H9 (cell line): ENCODE results near the gene STARD4. TPM values are rescaled to one million over a fixed set of nuclear protein-coding genes. Genes with fewer than 3 reads are reported as not detected.

Experiments
- DNase-seq: peaks from one replicate; pipeline ENCODE4 v3.0.0-alpha.2; 2017
- H2AFZ ChIP-seq: one replicate; pipeline ENCODE4 v1.6.1; 2013; ENCODE audit warnings: mild to moderate bottlenecking, low read length, control low read depth, moderate library complexity
- H2AK5ac ChIP-seq: 2 replicates; pipeline ENCODE4 v1.6.1; 2013; ENCODE audit warnings: low read length, control low read depth, mixed read lengths; ENCODE audit not compliant: insufficient read length
- H2BK120ac ChIP-seq: one replicate; pipeline ENCODE4 v1.6.1; 2013; ENCODE audit warnings: low read depth, mild to moderate bottlenecking, low read length, control low read depth, inconsistent platforms; ENCODE audit not compliant: poor library complexity, severe bottlenecking
- H2BK12ac ChIP-seq: 2 replicates; pipeline ENCODE4 v1.6.1; 2013; ENCODE audit warnings: low read length, control low read depth, mixed read lengths, low read depth; ENCODE audit not compliant: insufficient read length
- H2BK15ac ChIP-seq: 2 replicates; pipeline ENCODE4 v1.6.1; 2013; ENCODE audit warnings: low read depth, low read length, control low read depth
- H2BK20ac ChIP-seq: one replicate; pipeline ENCODE4 v1.6.1; 2013; ENCODE audit warnings: low read depth, mild to moderate bottlenecking, low read length, control low read depth, inconsistent platforms; ENCODE audit not compliant: poor library complexity, severe bottlenecking
- H2BK5ac ChIP-seq: 2 replicates; pipeline ENCODE4 v1.6.1; 2013; ENCODE audit warnings: low read length, control low read depth, mixed read lengths; ENCODE audit not compliant: insufficient read length
- H3K14ac ChIP-seq: 2 replicates; pipeline ENCODE4 v1.6.1; 2013; ENCODE audit warnings: low read length, control low read depth; ENCODE audit not compliant: insufficient read depth
- H3K18ac ChIP-seq: 2 replicates; pipeline ENCODE4 v1.6.1; 2013; ENCODE audit warnings: low read depth, mild to moderate bottlenecking, mixed read lengths, low read length, control low read depth; ENCODE audit not compliant: insufficient read length
- H3K23ac ChIP-seq: 2 replicates; pipeline ENCODE4 v1.6.1; 2013; ENCODE audit warnings: low read length, control low read depth, mixed read lengths, low read depth; ENCODE audit not compliant: insufficient read length
- H3K23me2 ChIP-seq: 2 replicates; pipeline ENCODE4 v1.6.1; 2013; ENCODE audit warnings: low read depth, mild to moderate bottlenecking, mixed read lengths, low read length, control low read depth; ENCODE audit not compliant: insufficient read length, poor library complexity, severe bottlenecking
- H3K27ac ChIP-seq: 2 replicates; pipeline ENCODE4 v1.5.1; 2013; ENCODE audit warnings: low read length, control low read depth, mixed read lengths, low read depth; ENCODE audit not compliant: insufficient read length
- H3K27me3 ChIP-seq: 2 replicates; pipeline ENCODE4 v1.6.1; 2013; ENCODE audit warnings: low read length, control low read depth, inconsistent platforms; ENCODE audit not compliant: insufficient read depth
- H3K4ac ChIP-seq: 2 replicates; pipeline ENCODE4 v1.6.1; 2013; ENCODE audit warnings: low read depth, mild to moderate bottlenecking, control low read depth, inconsistent platforms, low read length, moderate library complexity
- H3K4me1 ChIP-seq: 2 replicates; pipeline ENCODE4 v1.6.1; 2013; ENCODE audit warnings: low read length, control low read depth, inconsistent platforms; ENCODE audit not compliant: insufficient read depth
- H3K4me2 ChIP-seq: 2 replicates; pipeline ENCODE4 v1.6.1; 2013; ENCODE audit warnings: low read length, control low read depth, mixed read lengths; ENCODE audit not compliant: insufficient read length, insufficient read depth
- H3K56ac ChIP-seq: 2 replicates; pipeline ENCODE4 v1.6.1; 2013; ENCODE audit warnings: low read depth, mild to moderate bottlenecking, mixed read lengths, low read length, control low read depth; ENCODE audit not compliant: insufficient read length
- H3K79me1 ChIP-seq: 2 replicates; pipeline ENCODE4 v1.6.1; 2013; ENCODE audit warnings: low read depth, mild to moderate bottlenecking, moderate library complexity, low read length, control low read depth, inconsistent platforms; ENCODE audit not compliant: insufficient read depth, poor library complexity, severe bottlenecking
- H3K79me2 ChIP-seq: 2 replicates; pipeline ENCODE4 v1.6.1; 2013; ENCODE audit warnings: low read length, control low read depth, inconsistent platforms; ENCODE audit not compliant: insufficient read depth
- H3K9ac ChIP-seq: 2 replicates; pipeline ENCODE4 v1.6.1; 2013; ENCODE audit warnings: low read length, control low read depth, mixed read lengths; ENCODE audit not compliant: insufficient read length; ENCODE audit errors: extremely low read depth
- H3K9me3 ChIP-seq: one replicate; pipeline ENCODE4 v1.6.1; 2013; ENCODE audit warnings: low read depth, low read length, inconsistent platforms; ENCODE audit not compliant: control insufficient read depth
- H3T11ph ChIP-seq: one replicate; pipeline ENCODE4 v1.6.1; 2013; ENCODE audit warnings: mild to moderate bottlenecking, low read length, control low read depth, inconsistent platforms
- H4K20me1 ChIP-seq: one replicate; pipeline ENCODE4 v1.6.1; 2013; ENCODE audit not compliant: control insufficient read depth, insufficient read length, insufficient read depth
- H4K5ac ChIP-seq: 2 replicates; pipeline ENCODE4 v1.6.1; 2013; ENCODE audit warnings: low read depth, mild to moderate bottlenecking, mixed read lengths, low read length, control low read depth; ENCODE audit not compliant: insufficient read length
- H4K8ac ChIP-seq: replicated peaks from 2 replicates; pipeline ENCODE4 v1.6.1; 2013; ENCODE audit warnings: low read length, control low read depth, mixed read lengths, low read depth; ENCODE audit not compliant: insufficient read length
- H4K91ac ChIP-seq: 2 replicates; pipeline ENCODE4 v1.6.1; 2013; ENCODE audit warnings: low read depth, mild to moderate bottlenecking, moderate library complexity, mixed read lengths, low read length, control low read depth; ENCODE audit not compliant: insufficient read length
- H3K27ac Mint-ChIP-seq, 3 experiments: 2 replicates in 2 of 3; 3 replicates in 1 of 3; pipeline ENCODE4 v1.8.0; 2020 to 2021; ENCODE audit warnings: mixed read lengths in 3 of 3, mild to moderate bottlenecking in 1 of 3, moderate library complexity in 1 of 3
- H3K27me3 Mint-ChIP-seq: 2 replicates; pipeline ENCODE4 v1.8.0; 2021; ENCODE audit warnings: low read depth, mild to moderate bottlenecking, moderate library complexity, mixed read lengths
- H3K36me3 Mint-ChIP-seq, 3 experiments: 2 replicates in 2 of 3; 3 replicates in 1 of 3; pipeline ENCODE4 v1.8.0; 2020 to 2021; ENCODE audit warnings: low read depth in 3 of 3, mixed read lengths in 3 of 3; ENCODE audit not compliant: insufficient read depth in 1 of 3
- H3K4me1 Mint-ChIP-seq, 2 experiments: 2 replicates each; pipeline ENCODE4 v1.8.0; 2020; ENCODE audit warnings: mixed read lengths in 2 of 2
- H3K4me3 Mint-ChIP-seq, 2 experiments: 2 replicates in 1 of 2; 3 replicates in 1 of 2; pipeline ENCODE4 v1.8.0; 2020 to 2021; ENCODE audit warnings: mild to moderate bottlenecking in 2 of 2, mixed read lengths in 2 of 2, moderate library complexity in 1 of 2
- H3K9me3 Mint-ChIP-seq, 2 experiments: 2 replicates in 1 of 2; 3 replicates in 1 of 2; pipeline ENCODE4 v1.8.0; 2020; ENCODE audit warnings: mild to moderate bottlenecking in 2 of 2, mixed read lengths in 2 of 2, moderate library complexity in 1 of 2
- WGBS: extraction: QIAGEN DNeasy Blood & Tissue Kit; methylation state at CpG from one replicate; pipeline ENCODE4 v1.1.7; 2013; ENCODE audit warnings: missing lambda C conversion rate, low lambda C conversion rate, mixed read lengths; ENCODE audit not compliant: insufficient read length; ENCODE audit errors: extremely low coverage; 5-methylcytosine and 5-hydroxymethylcytosine counted together
- total RNA-seq: library from RNA; stranded (reverse); gene quantifications from 2 replicates; pipeline ENCODE4 v1.2.1, GENCODE V29; 2021
- TF ChIP-seq, protein P1 (sequence below): fragments of 200-600 bp; sonication (generic); conservative IDR thresholded peaks from 3 replicates; pipeline ENCODE4 v1.8.0; 2021; ENCODE audit warnings: antibody characterized with exemption, mild to moderate bottlenecking

Gene STARD4
- total RNA-seq, 1 experiment from 2014 or later: 28.7 TPM

DNA sequence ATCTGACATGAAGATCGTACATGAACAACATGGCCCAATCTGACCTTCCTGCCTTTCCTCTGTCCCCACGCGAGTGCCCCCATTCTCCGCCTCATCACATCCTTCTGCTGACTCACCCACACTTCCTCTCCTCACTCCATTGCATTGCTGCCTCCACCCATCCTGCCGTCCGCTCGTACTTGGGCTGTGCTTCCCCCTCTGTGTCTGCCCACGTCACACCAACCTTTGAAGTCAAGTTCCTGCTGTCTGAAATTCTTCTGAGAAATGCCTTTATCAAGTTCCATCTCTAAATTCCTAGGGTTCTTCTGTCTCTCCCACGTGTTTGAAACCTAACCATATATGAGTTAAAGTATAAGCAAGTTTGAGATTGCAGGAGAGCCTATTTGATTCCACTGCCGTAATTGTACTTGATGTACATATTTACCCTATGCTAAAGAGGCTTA, 18.0 kb upstream of the STARD4 start:
- Histone ChIP-seq H3K23me2 (no peaks in the 10 kb centered on the region), H2BK120ac (no peak overlapping the region), H4K91ac (no peak overlapping the region), H3T11ph (no peak overlapping the region), H3K79me2 (no peaks in the 10 kb centered on the region), H3K9ac (no peak overlapping the region), H4K5ac (no peak overlapping the region), H4K20me1 (no peaks in the 10 kb centered on the region), H3K79me1 (no peaks in the 10 kb centered on the region), H2BK15ac (no peak overlapping the region), H3K18ac (no peak overlapping the region), H2AFZ (no peak overlapping the region), H3K56ac (no peak overlapping the region), H3K4ac (no peak overlapping the region), H2BK12ac (no peak overlapping the region), H4K8ac (no peak overlapping the region), H3K23ac (no peak overlapping the region), H2AK5ac (no peak overlapping the region), H3K27me3 (no peaks in the 10 kb centered on the region), H3K9me3 (no peaks in the 10 kb centered on the region), H3K4me2 (no peak overlapping the region), H2BK5ac (no peak overlapping the region), H3K27ac (no peak overlapping the region), H3K4me1 (no peaks in the 10 kb centered on the region), H3K14ac (no peak overlapping the region), H2BK20ac (no peak overlapping the region)
- peaks cover 0 to 3% of the 10 kb centered on the region in 2 experiments; a peak in 2 of 5 replicates for H3K9me3 Mint-ChIP-seq
- DNase-seq: peak; percentile 33
- H3K36me3 Mint-ChIP-seq: no peaks in the 10 kb centered on the region; a peak in 1 of 7 replicates
- TF ChIP-seq, protein P1, sequence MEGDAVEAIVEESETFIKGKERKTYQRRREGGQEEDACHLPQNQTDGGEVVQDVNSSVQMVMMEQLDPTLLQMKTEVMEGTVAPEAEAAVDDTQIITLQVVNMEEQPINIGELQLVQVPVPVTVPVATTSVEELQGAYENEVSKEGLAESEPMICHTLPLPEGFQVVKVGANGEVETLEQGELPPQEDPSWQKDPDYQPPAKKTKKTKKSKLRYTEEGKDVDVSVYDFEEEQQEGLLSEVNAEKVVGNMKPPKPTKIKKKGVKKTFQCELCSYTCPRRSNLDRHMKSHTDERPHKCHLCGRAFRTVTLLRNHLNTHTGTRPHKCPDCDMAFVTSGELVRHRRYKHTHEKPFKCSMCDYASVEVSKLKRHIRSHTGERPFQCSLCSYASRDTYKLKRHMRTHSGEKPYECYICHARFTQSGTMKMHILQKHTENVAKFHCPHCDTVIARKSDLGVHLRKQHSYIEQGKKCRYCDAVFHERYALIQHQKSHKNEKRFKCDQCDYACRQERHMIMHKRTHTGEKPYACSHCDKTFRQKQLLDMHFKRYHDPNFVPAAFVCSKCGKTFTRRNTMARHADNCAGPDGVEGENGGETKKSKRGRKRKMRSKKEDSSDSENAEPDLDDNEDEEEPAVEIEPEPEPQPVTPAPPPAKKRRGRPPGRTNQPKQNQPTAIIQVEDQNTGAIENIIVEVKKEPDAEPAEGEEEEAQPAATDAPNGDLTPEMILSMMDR: no peak
- peak overlapping the region in 2 of 3 experiments; percentile 16 to 22; a peak in 3 of 7 replicates for H3K27ac Mint-ChIP-seq
- H3K4me1 Mint-ChIP-seq: peaks cover 0 to 4% of the 10 kb centered on the region in 2 experiments; a peak in 2 of 4 replicates
- peaks cover 3% of the 10 kb centered on the region; the same call in 1 of the 2 replicates for H3K27me3 Mint-ChIP-seq
- no peak overlapping the region for H3K4me3 Mint-ChIP-seq
- no CpG with 5 or more reads among the region's 10 CpGs for whole genome bisulfite sequencing
